RWPE2 (cell line): ENCODE measurements around the gene GALNT7.
A peak's percentile ranks its signal among the peaks of the same experiment; 100 is the strongest.

Experiments
- ATAC-seq: fragments of 200-7000 bp; cut with Tn5 transposase; 3 replicates; pipeline ENCODE4 v1.9.1; 2021; ENCODE audit warnings: low read depth
- DNase-seq: peaks from one replicate; pipeline ENCODE4 v3.0.0-alpha.2; 2020; ENCODE audit warnings: low spot score
- H3K27ac ChIP-seq: fragments of 450-650 bp; 2 replicates; pipeline ENCODE4 v1.5.1; 2017; ENCODE audit warnings: mild to moderate bottlenecking; ENCODE audit not compliant: poor library complexity, severe bottlenecking
- H3K27me3 ChIP-seq: fragments of 250-450 bp; sonication (Bioruptor Pico); 2 replicates; pipeline ENCODE4 v1.5.1; 2021; ENCODE audit warnings: mild to moderate bottlenecking, moderate library complexity; ENCODE audit not compliant: insufficient read depth, poor library complexity, severe bottlenecking
- H3K36me3 ChIP-seq: fragments of 250-450 bp; sonication (Bioruptor Pico); 2 replicates; pipeline ENCODE4 v1.5.1; 2020; ENCODE audit warnings: low read depth, mild to moderate bottlenecking, moderate library complexity
- H3K4me1 ChIP-seq: fragments of 250-450 bp; sonication (Bioruptor Pico); 2 replicates; pipeline ENCODE4 v1.5.1; 2021; ENCODE audit warnings: mild to moderate bottlenecking, moderate library complexity; ENCODE audit not compliant: insufficient read depth, poor library complexity, severe bottlenecking
- H3K4me3 ChIP-seq: fragments of 250-450 bp; sonication (Bioruptor Pico); 2 replicates; pipeline ENCODE4 v1.5.1; 2021; ENCODE audit warnings: mild to moderate bottlenecking, moderate library complexity; ENCODE audit not compliant: severe bottlenecking
- H3K9me3 ChIP-seq: fragments of 250-450 bp; sonication (Bioruptor Pico); 2 replicates; pipeline ENCODE4 v1.5.1; 2021; ENCODE audit warnings: mild to moderate bottlenecking, moderate library complexity; ENCODE audit not compliant: severe bottlenecking
- CTCF ChIP-seq: fragments of 450-650 bp; IDR thresholded peaks from one replicate; pipeline ENCODE4 v1.5.1; 2017; ENCODE audit warnings: mild to moderate bottlenecking, moderate library complexity; ENCODE audit not compliant: poor library complexity, severe bottlenecking

The GALNT7 gene

GRCh38 chr4:173367285-173367684, 198.7 kb downstream of the GALNT7 start:
- Histone ChIP-seq H3K9me3 (no peaks in the 10 kb centered on the region), H3K27ac (peak overlapping the region; percentile 90), H3K4me3 (no peak overlapping the region), H3K4me1 (peaks cover 11% of the 10 kb centered on the region), H3K27me3 (no peaks in the 10 kb centered on the region), H3K36me3 (peaks cover 6% of the 10 kb centered on the region; the same call in 1 of the 2 replicates)
- DNase-seq (no peak), ATAC-seq (no peak)
- TF ChIP-seq CTCF, result no peak

GRCh38 chr4:173367946-173368345, 199.3 kb downstream of the GALNT7 start:
- H3K4me3 ChIP-seq, result no peak overlapping the region
- H3K36me3 ChIP-seq, result peaks cover 6% of the 10 kb centered on the region; the same call in 1 of the 2 replicates
- no peak for TF ChIP-seq CTCF
- H3K27me3 ChIP-seq, result no peaks in the 10 kb centered on the region
- no peak for ATAC-seq
- no peak for DNase-seq
- peak overlapping the region; percentile 90 for H3K27ac ChIP-seq
- peaks cover 11% of the 10 kb centered on the region for H3K4me1 ChIP-seq
- H3K9me3 ChIP-seq, result no peaks in the 10 kb centered on the region

- H3K9me3 ChIP-seq, result no peaks in the 10 kb centered on the region
- no peak for TF ChIP-seq CTCF
- H3K4me1 ChIP-seq, result peaks cover 16% of the 10 kb centered on the region
- H3K27ac ChIP-seq, result peak overlapping the region; percentile 90
- H3K36me3 ChIP-seq, result peaks cover 9% of the 10 kb centered on the region
- peak overlapping the region; percentile 59 for H3K4me3 ChIP-seq
- H3K27me3 ChIP-seq, result no peaks in the 10 kb centered on the region
- DNase-seq (no peak), ATAC-seq (no peak)
These were observed 201.5 kb downstream of the GALNT7 start for GRCh38 chr4:173370130-173370476.

- peak; percentile 79 for ATAC-seq
- TF ChIP-seq CTCF, result no peak
- H3K27ac ChIP-seq, result peak within 1 kb of the TSS; percentile 90
These were observed 202.1 kb downstream of the GALNT7 start, which contains the start of gene SAP30 for GRCh38 chr4:173370477-173371291. TSS of gene SAP30 (plus strand) at chr4:173370954. CDS start at chr4:173371183, 229 bp downstream.

More at GRCh38 chr4:173370477-173371291, 202.1 kb downstream of the GALNT7 start, which contains the start of gene SAP30:
- Histone ChIP-seq H3K27me3 (no peaks in the 10 kb centered on the region), H3K9me3 (no peaks in the 10 kb centered on the region), H3K36me3 (peaks cover 14% of the 10 kb centered on the region), H3K4me1 (peaks cover 16% of the 10 kb centered on the region), H3K4me3 (peak within 1 kb of the TSS; percentile 59)
- DNase-seq, result peak; percentile 98
